Measurements from ENCODE around the gene DNAJB2.
A peak's percentile ranks its signal among the peaks of the same experiment; 100 is the strongest.

The DNAJB2 gene

GRCh38 chr2:219245899-219246230 lies 33.3 kb upstream of the DNAJB2 start:
- TF ChIP-seq CTCF (IDR thresholded peaks at IDR 0.05; ENCODE audit: low read depth, low read length, missing control alignments): no peak
- peak overlapping the region; percentile 94 for H3K4me3 ChIP-seq (ENCODE audit: low read depth, low read length)
- no peak for DNase-seq (ENCODE audit: low read depth)

- no peak for DNase-seq (ENCODE audit: low read depth)
- H3K4me3 ChIP-seq (ENCODE audit: low read depth, low read length): no peak overlapping the region
- TF ChIP-seq CTCF (IDR thresholded peaks at IDR 0.05; ENCODE audit: low read depth, low read length, missing control alignments): no peak
Observed at GRCh38 chr2:219246559-219246958, 32.6 kb upstream of the DNAJB2 start.

- no peak for DNase-seq (ENCODE audit: low read depth)
- no peak for TF ChIP-seq CTCF (IDR thresholded peaks at IDR 0.05; ENCODE audit: low read depth, low read length, missing control alignments)
- H3K4me3 ChIP-seq (ENCODE audit: low read depth, low read length): no peak overlapping the region
Observed at GRCh38 chr2:219247678-219248642, 31.2 kb upstream of the DNAJB2 start.

GRCh38 chr2:219248845-219249202 lies 30.3 kb upstream of the DNAJB2 start:
- H3K4me3 ChIP-seq (ENCODE audit: low read depth, low read length): peak overlapping the region; percentile 7; the same call in 1 of the 2 replicates
- no peak for DNase-seq (ENCODE audit: low read depth)
- TF ChIP-seq CTCF (IDR thresholded peaks at IDR 0.05; ENCODE audit: low read depth, low read length, missing control alignments): no peak

- TF ChIP-seq CTCF (IDR thresholded peaks at IDR 0.05; ENCODE audit: low read depth, low read length, missing control alignments): no peak
- DNase-seq (ENCODE audit: low read depth): no peak
- H3K4me3 ChIP-seq (ENCODE audit: low read depth, low read length): peak overlapping the region; percentile 7; the same call in 1 of the 2 replicates
Observed at GRCh38 chr2:219249203-219249980, 29.8 kb upstream of the DNAJB2 start.

GRCh38 chr2:219250049-219250781 lies 29.0 kb upstream of the DNAJB2 start:
- no peak overlapping the region; the same call in 1 of the 2 replicates for H3K4me3 ChIP-seq (ENCODE audit: low read depth, low read length)
- DNase-seq (ENCODE audit: low read depth): no peak

More at GRCh38 chr2:219250049-219250781, 29.0 kb upstream of the DNAJB2 start:
- no peak for TF ChIP-seq CTCF (IDR thresholded peaks at IDR 0.05; ENCODE audit: low read depth, low read length, missing control alignments)

Data from GM12864 (cell line).